Measurements from ENCODE around the gene TRPM1.

The TRPM1 gene

DNA sequence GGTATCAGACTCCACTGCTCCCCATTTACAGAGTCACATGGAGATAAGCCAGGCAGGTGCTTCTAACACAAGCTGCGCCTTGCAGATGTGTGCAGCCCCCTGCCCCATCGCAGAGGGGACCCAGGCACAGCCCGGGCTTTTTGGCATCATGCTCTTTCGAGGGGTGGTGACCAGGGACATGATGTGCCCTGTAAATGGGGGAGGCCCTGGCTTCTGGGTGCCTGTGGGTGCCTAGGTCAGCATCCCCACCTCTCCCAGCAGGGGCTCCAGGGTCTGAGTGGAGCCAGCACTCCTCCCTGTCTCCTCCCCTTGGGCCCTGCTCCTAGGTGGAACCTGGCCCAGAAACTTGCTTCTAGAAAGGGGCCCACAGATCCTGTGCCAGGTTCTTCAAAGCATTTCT is 15.2 kb downstream of the TRPM1 start:
- ChIA-PET CTCF (interaction anchor here (1.3 kb wide), 1 partner anchor 17 kb away, joined by 3 read pairs; no protein-coding TSS in a partner anchor), POLR2A (no interaction called here)
- DNase-seq (ENCODE audit: extremely low spot score) = no peak
- TF ChIP-seq, protein P1, sequence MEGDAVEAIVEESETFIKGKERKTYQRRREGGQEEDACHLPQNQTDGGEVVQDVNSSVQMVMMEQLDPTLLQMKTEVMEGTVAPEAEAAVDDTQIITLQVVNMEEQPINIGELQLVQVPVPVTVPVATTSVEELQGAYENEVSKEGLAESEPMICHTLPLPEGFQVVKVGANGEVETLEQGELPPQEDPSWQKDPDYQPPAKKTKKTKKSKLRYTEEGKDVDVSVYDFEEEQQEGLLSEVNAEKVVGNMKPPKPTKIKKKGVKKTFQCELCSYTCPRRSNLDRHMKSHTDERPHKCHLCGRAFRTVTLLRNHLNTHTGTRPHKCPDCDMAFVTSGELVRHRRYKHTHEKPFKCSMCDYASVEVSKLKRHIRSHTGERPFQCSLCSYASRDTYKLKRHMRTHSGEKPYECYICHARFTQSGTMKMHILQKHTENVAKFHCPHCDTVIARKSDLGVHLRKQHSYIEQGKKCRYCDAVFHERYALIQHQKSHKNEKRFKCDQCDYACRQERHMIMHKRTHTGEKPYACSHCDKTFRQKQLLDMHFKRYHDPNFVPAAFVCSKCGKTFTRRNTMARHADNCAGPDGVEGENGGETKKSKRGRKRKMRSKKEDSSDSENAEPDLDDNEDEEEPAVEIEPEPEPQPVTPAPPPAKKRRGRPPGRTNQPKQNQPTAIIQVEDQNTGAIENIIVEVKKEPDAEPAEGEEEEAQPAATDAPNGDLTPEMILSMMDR (IDR thresholded peaks at IDR 0.05; ENCODE audit: control extremely low read depth, extremely low read depth, low read depth, missing control alignments) = no peak

DNA sequence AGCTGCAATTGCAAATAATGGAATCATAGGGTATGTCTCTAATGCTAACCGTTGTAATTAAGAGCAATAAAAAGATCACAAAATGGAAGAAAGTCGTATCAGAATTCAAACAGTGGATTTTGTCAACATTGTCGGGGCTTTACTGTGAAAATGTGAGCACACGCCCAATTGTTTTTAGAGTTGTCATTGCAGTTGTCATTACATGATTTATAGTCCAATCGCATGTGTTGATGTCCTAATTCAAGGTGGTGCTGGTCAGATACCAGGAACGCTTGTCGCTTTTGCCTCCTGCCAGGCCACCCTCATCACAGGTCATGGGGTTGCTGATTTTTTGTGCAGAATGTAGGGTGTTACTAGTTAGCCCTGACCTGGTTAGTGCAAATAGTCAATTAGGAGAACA is 16.2 kb downstream of the TRPM1 start:
- TF ChIP-seq, protein P1 (IDR thresholded peaks at IDR 0.05; ENCODE audit: control extremely low read depth, extremely low read depth, low read depth, missing control alignments) = no peak
- ChIA-PET POLR2A (no interaction called here), CTCF (interaction anchor here (1.2 to 1.3 kb wide), 2 partner anchors 13 to 16 kb away, joined by 3 read pairs; no protein-coding TSS in a partner anchor)
- DNase-seq (ENCODE audit: extremely low spot score) = no peak

DNA sequence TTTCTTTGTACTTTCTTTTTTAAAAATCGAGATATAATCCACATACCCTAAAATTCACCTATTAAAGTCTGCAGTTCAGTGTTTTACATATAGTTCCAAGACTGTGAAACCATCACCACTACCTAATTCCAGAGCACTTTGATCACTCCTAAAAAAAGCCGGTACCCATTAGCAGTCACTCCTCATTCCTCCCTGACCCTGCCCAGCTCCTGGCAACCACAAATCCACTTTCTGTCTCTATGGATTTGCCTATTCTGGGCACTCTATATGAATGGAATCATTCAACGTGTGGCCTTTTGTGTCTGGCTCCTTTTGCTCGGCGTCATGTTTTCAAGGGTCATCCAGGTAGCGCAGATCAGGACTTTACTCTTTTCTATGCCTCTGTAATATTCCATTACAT is 17.3 kb downstream of the TRPM1 start:
- ChIA-PET POLR2A (no interaction called here), CTCF (interaction anchor here (1.2 to 1.4 kb wide), 2 partner anchors 14 to 45 kb away, joined by 3 to 4 read pairs; no protein-coding TSS in a partner anchor)
- TF ChIP-seq, protein P1 (IDR thresholded peaks at IDR 0.05; ENCODE audit: control extremely low read depth, extremely low read depth, low read depth, missing control alignments) = no peak
- no peak for DNase-seq (ENCODE audit: extremely low spot score)

DNA sequence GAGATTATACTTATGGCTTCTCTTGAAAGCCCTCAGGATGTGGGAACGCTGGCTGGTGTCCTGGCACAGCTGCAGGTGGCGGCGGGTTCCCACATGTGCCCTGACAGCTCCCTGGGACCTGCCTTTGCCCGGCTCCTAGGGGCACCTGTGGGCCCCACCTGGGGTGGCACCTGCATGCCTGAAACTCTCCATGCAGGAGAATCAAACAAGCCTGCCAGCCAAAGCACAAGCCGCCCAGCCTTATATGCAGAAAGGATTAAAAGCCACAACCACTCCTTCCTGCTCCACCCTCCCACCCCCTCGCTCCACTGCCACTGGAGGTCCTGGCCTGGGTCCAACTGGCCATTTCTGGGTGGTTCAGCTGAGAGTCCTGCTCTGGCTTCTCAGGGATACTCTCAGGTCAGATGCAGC is 18.1 kb downstream of the TRPM1 start:
- TF ChIP-seq, protein P1 (IDR thresholded peaks at IDR 0.05; ENCODE audit: control extremely low read depth, extremely low read depth, low read depth, missing control alignments) = no peak
- DNase-seq (ENCODE audit: extremely low spot score) = no peak
- ChIA-PET CTCF (interaction anchor here (1.4 kb wide), 1 partner anchor 46 kb away, joined by 4 read pairs; no protein-coding TSS in a partner anchor), POLR2A (no interaction called here)

DNA sequence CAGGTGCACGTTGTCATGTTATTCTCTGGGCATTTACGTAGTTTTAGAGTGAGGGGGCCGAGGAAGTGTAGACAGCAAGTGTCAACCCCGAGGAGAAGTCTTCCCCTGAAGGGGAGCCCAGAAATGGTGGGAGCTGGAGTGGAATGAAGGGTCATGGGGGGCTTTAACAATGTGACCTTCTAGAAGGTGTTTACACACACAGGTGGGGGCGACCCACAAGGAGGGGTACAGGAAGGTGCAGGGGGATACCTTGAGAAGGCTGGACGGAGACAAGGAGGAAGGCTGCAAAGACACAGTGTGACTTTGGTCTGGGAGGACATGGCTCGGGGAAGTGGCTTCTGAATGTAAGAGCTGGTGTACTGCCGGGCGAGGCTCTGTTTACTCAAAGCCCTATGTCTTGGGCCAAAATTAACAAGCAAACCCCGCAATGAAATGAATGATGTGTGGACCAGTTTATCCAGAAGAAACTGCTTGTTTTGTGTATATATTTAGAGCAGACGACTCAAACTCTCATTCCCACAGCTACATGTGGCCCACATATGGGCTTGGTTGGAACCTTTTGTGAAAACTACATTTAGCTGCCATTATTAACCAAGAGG is 18.7 kb downstream of the TRPM1 start:
- POLR2A ChIA-PET = interaction anchor here (0.6 kb wide), 1 partner anchor 17 kb away, joined by 3 read pairs; no protein-coding TSS in a partner anchor
- TF ChIP-seq, protein P1 (IDR thresholded peaks at IDR 0.05; ENCODE audit: control extremely low read depth, extremely low read depth, low read depth, missing control alignments) = no peak
- DNase-seq (ENCODE audit: extremely low spot score) = no peak
- CTCF ChIA-PET = interaction anchor here (1.4 kb wide), 2 partner anchors 46 kb away, joined by 3 to 4 read pairs; no protein-coding TSS in a partner anchor

DNA sequence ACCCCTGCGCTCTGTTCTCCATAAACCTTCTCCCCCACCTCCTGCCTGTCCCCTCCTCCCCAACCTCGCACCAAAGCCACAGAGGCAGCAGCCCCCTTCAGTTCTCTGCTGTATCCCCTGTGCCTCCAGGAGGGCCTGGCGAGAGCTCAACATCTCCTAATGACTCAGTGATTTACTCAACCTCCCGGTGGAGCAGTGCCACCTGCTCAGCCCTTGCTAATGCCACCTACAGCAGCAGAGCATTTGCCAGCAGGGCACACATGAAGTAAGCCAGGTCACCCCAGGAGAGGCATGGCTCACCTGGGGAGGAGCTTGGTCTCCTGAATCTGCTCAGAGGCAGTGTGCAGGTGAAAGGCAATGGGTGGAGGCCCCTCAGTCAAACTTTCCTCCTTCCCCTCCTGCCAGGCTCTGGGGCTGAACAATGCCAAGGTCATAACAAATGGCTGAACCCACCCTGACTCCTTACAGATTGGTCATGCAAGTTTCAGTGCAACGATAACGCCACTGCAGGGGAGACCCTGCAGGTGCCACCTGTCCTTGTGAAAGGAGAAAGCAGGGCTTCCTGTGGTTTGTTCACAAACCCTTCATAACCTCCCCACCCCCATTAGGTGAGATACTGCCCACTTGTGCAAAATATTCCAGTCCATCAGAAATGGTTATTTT is 19.8 kb downstream of the TRPM1 start:
- CTCF ChIA-PET = interaction anchor here (1.2 to 1.4 kb wide), 2 partner anchors 47 to 65 kb away, joined by 3 read pairs; no protein-coding TSS in a partner anchor
- TF ChIP-seq, protein P1 (IDR thresholded peaks at IDR 0.05; ENCODE audit: control extremely low read depth, extremely low read depth, low read depth, missing control alignments) = no peak
- POLR2A ChIA-PET = no interaction called here
- no peak for DNase-seq (ENCODE audit: extremely low spot score)
